OCI-LY3 (cell line): Measurements from ENCODE around the gene B3GNT9.

Experiments used
- H2AFZ ChIP-seq: fragments of 200-600, 300-600 bp; shearing (Covaris generic); 2 replicates; pipeline ENCODE4 v1.6.0; 2014; ENCODE audit warnings: antibody characterized with exemption, low read depth, low read length
- H3K27ac ChIP-seq: fragments of 200-600, 300-600 bp; sonication (generic); 2 replicates; pipeline ENCODE4 v1.5.1; 2014; ENCODE audit warnings: mild to moderate bottlenecking, low read length, moderate library complexity, mixed read lengths
- H3K27me3 ChIP-seq: fragments of 200-600, 300-600 bp; sonication (generic); 2 replicates; pipeline ENCODE4 v1.6.1; 2014; ENCODE audit warnings: low read depth, low read length, mixed read lengths
- H3K36me3 ChIP-seq: fragments of 200-600, 300-600 bp; sonication (generic); replicated peaks from 2 replicates; pipeline ENCODE3; 2014; ENCODE audit warnings: low read depth, low read length, mixed read lengths
- H3K4me1 ChIP-seq: fragments of 300-600, 200-600 bp; sonication (generic); 2 replicates; pipeline ENCODE4 v1.6.1; 2014; ENCODE audit warnings: low read length, mixed read lengths
- H3K4me2 ChIP-seq: fragments of 200-600, 300-600 bp; sonication (generic); 2 replicates; pipeline ENCODE4 v1.6.1; 2014; ENCODE audit warnings: low read length, mixed read lengths
- H3K4me3 ChIP-seq: fragments of 300-600, 200-600 bp; sonication (generic); 2 replicates; pipeline ENCODE4 v1.5.1; 2014; ENCODE audit warnings: antibody characterized with exemption, mild to moderate bottlenecking, low read length, moderate library complexity
- H3K79me2 ChIP-seq: fragments of 300-600, 200-600 bp; shearing (Covaris generic); 2 replicates; pipeline ENCODE4 v1.6.1; 2014; ENCODE audit warnings: mild to moderate bottlenecking, low read length, mixed read lengths
- H3K9ac ChIP-seq: fragments of 300-600, 200-600 bp; shearing (Covaris generic); 2 replicates; pipeline ENCODE4 v1.6.0; 2014; ENCODE audit warnings: mild to moderate bottlenecking, low read length, moderate library complexity
- H3K9me3 ChIP-seq: fragments of 200-600, 300-600 bp; shearing (Covaris generic); 2 replicates; pipeline ENCODE4 v1.6.1; 2014; ENCODE audit warnings: low read length, mixed read lengths; ENCODE audit not compliant: insufficient read depth
- H4K20me1 ChIP-seq: fragments of 200-600, 300-600 bp; sonication (generic); 2 replicates; pipeline ENCODE4 v1.6.1; 2016; ENCODE audit warnings: low read length, mixed read lengths; ENCODE audit not compliant: insufficient read depth
- EZH2phosphoT487 ChIP-seq: fragments of 200-600 bp; shearing (Covaris generic); IDR thresholded peaks from 2 replicates; pipeline ENCODE4 v1.6.1; 2018; ENCODE audit warnings: antibody characterized with exemption, mixed run types, low read depth
- TF ChIP-seq, protein P1 (sequence below): fragments of 200-600, 300-600 bp; sonication (generic); IDR thresholded peaks from 2 replicates; pipeline ENCODE4 v1.5.1; 2014; ENCODE audit warnings: antibody characterized with exemption, low read length, low read depth

B3GNT9 gene

DNA sequence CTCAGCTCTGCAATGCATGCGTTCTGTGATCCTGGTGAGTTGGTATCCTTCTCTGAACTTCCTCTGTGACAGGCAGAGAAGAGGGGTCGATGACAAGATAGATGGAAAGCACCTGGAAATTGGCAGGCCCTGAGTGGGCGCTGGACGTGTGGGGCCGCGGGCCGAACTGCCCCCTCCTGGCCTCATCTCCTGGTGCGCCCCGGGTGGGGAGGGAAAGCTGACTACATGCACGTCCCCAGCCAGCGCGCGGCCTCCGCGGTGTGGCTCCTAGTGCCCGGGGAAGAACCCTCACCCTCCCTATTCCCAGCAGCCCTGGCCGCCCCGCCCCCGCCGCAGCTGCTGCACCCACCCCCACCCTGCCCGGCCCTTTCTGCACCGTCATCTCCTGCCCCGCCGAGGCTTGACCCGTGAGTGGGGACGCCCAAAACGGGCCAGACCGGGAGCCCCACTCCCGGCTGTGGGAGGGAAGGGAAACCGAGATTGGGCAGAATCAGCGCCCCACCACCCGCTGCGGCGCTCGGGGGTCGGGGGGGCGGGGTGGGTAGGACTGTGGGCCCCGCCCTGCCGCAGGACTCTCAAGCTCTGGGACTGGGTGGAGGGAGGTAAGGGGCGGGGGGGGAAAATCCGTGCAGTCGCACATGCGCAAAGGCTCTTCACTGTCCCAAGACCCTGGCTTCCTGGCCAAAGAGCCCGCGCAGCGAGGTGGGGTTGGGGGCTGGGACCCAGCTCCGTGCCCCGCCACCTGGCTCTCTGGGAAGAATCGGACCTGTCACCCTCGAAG lies 19.6 kb upstream of the B3GNT9 start, which contains the start of gene NOL3:
Gene NOL3, plus strand, starts transcription at position 371 of the 781 bp plus-strand sequence.
- Histone ChIP-seq H3K4me1 (peaks cover 71% of the 10 kb centered on the region), H3K4me3 (peak within 1 kb of the TSS; percentile 80), H3K79me2 (peaks cover 10% of the 10 kb centered on the region; the same call in 1 of the 2 replicates), H3K4me2 (peak within 1 kb of the TSS; percentile 96), H3K9me3 (no peaks in the 10 kb centered on the region), H3K27me3 (no peaks in the 10 kb centered on the region), H3K9ac (peak within 1 kb of the TSS; percentile 91), H3K27ac (peak within 1 kb of the TSS; percentile 88), H2AFZ (0 out of 2 replicates have a peak within 1 kb of the TSS, but pooled peaks have one; percentile 7), H4K20me1 (no peaks in the 10 kb centered on the region), H3K36me3 (peaks cover 17% of the 10 kb centered on the region)
- TF ChIP-seq, protein P1, sequence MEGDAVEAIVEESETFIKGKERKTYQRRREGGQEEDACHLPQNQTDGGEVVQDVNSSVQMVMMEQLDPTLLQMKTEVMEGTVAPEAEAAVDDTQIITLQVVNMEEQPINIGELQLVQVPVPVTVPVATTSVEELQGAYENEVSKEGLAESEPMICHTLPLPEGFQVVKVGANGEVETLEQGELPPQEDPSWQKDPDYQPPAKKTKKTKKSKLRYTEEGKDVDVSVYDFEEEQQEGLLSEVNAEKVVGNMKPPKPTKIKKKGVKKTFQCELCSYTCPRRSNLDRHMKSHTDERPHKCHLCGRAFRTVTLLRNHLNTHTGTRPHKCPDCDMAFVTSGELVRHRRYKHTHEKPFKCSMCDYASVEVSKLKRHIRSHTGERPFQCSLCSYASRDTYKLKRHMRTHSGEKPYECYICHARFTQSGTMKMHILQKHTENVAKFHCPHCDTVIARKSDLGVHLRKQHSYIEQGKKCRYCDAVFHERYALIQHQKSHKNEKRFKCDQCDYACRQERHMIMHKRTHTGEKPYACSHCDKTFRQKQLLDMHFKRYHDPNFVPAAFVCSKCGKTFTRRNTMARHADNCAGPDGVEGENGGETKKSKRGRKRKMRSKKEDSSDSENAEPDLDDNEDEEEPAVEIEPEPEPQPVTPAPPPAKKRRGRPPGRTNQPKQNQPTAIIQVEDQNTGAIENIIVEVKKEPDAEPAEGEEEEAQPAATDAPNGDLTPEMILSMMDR: no peak
- no peak for TF ChIP-seq EZH2phosphoT487

DNA sequence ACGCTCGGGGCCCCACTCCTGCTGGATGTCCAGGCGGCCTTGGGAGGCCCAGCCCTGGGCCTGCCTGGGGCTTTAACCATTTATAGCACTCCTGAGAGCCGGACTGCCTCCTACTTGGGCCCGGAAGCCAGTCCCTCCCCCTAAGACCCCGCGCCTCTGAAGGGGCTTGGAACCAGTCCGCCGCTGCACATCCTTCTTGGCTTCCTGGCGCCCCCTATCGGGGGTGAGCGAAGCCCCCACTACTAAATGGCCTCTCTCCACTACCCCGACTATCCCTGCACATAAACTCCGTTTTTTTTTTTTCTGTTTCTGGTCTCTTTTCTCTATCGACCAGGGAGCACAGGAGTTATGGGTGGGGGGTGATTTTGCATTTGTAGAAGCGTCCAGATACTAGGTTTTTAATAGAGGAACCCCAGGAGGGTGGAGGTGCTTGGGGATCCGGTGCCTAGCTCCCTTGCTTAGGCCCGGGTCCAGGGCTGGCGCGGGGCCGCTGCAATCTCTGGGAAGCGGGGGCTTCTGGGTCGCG lies 18.9 kb upstream of the B3GNT9 start:
- H4K20me1 ChIP-seq: no peaks in the 10 kb centered on the region
- H3K27me3 ChIP-seq: no peaks in the 10 kb centered on the region
- peaks cover 10% of the 10 kb centered on the region; the same call in 1 of the 2 replicates for H3K79me2 ChIP-seq
- H3K4me1 ChIP-seq: peaks cover 67% of the 10 kb centered on the region
- no peak for TF ChIP-seq EZH2phosphoT487
- TF ChIP-seq, protein P1: peak; percentile 82
- H3K9ac ChIP-seq: peak overlapping the region; percentile 78
- H3K4me3 ChIP-seq: peak overlapping the region; percentile 71
- peaks cover 10% of the 10 kb centered on the region for H3K36me3 ChIP-seq
- H3K4me2 ChIP-seq: peak overlapping the region; percentile 90
- H3K27ac ChIP-seq: peak overlapping the region; percentile 88
- H3K9me3 ChIP-seq: no peaks in the 10 kb centered on the region
- H2AFZ ChIP-seq: 0 out of 2 replicates have a peak overlapping the region, but pooled peaks have one; percentile 7

DNA sequence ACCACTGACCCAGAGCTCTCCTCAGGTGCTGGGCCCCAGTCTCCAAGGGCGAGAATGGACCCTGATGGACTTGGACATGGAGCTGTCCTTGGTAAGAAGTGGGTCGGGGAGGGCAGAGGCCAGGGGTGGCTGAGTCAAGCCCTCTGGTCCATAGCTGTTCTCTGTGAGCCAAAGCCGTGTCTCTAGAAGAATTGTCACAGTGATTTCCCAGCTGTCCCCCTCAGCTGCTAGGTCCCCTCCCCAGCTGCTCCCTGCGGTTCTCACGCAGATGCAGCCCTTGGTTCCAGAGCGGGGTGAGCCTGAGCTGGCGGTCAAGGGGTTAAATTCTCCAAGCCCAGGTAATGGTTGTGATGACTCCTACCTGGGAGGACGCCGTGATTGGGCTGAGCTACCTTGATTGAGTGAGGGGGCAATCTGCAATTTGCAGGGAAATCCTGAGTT lies 18.2 kb upstream of the B3GNT9 start:
- Histone ChIP-seq H3K9me3 (no peaks in the 10 kb centered on the region), H4K20me1 (no peaks in the 10 kb centered on the region), H3K79me2 (peaks cover 10% of the 10 kb centered on the region; the same call in 1 of the 2 replicates), H3K9ac (no peak overlapping the region; the same call in 1 of the 2 replicates), H3K27ac (peak overlapping the region; percentile 88; the same call in 1 of the 2 replicates), H3K4me1 (peaks cover 63% of the 10 kb centered on the region), H2AFZ (no peak overlapping the region), H3K4me3 (peak overlapping the region; percentile 71; the same call in 1 of the 2 replicates), H3K4me2 (peak overlapping the region; percentile 90), H3K27me3 (no peaks in the 10 kb centered on the region), H3K36me3 (peaks cover 10% of the 10 kb centered on the region)
- no peak for TF ChIP-seq EZH2phosphoT487
- TF ChIP-seq, protein P1: no peak

- Histone ChIP-seq H3K4me1 (peaks cover 58% of the 10 kb centered on the region), H2AFZ (no peak overlapping the region), H3K4me2 (peak overlapping the region; percentile 61), H4K20me1 (no peaks in the 10 kb centered on the region), H3K27me3 (no peaks in the 10 kb centered on the region), H3K9me3 (no peaks in the 10 kb centered on the region), H3K9ac (peak overlapping the region; percentile 50), H3K27ac (peak overlapping the region; percentile 45), H3K79me2 (peaks cover 10% of the 10 kb centered on the region; the same call in 1 of the 2 replicates), H3K4me3 (peak overlapping the region; percentile 50), H3K36me3 (peaks cover 10% of the 10 kb centered on the region)
- TF ChIP-seq EZH2phosphoT487: no peak
- TF ChIP-seq, protein P1: no peak
Observed at GRCh38 chr16:67167588-67167987, 16.8 kb upstream of the B3GNT9 start.
